ENCODE measurements around the gene ATP9A.

GRCh38 chr20:51666126-51666525 lies 102.1 kb downstream of the ATP9A start:
- TF ChIP-seq CTCF (IDR thresholded peaks at IDR 0.05; ENCODE audit: insufficient read depth, low read length) = no peak
- no peak for TF ChIP-seq GABPA (IDR thresholded peaks at IDR 0.05; ENCODE audit: low read depth)
- no peak for TF ChIP-seq POLR2AphosphoS5 (IDR thresholded peaks at IDR 0.05; ENCODE audit: low read depth)
- no peak for TF ChIP-seq REST (IDR thresholded peaks at IDR 0.05; ENCODE audit: insufficient replicate concordance, low read depth)

All from HL-60 (cell line).